IMR-90 (cell line): ENCODE measurements around the gene RTRAF. TPM values are rescaled to one million over a fixed set of nuclear protein-coding genes. Genes with fewer than 3 reads are reported as not detected.
A peak's percentile ranks its signal among the peaks of the same experiment; 100 is the strongest.

Experiments
- ATAC-seq: fragments of 200-7000 bp; cut with Tn5 transposase; 2 replicates; pipeline ENCODE4 v1.9.1; 2020; ENCODE audit warnings: low read depth, mild to moderate bottlenecking, moderate library complexity
- BruUV-seq: library from RNA; stranded (reverse); fragments of 400-500 nt; replicated peaks from 2 replicates; lab custom pipeline; 2021; lab: Mats Ljungman, UMichigan
- CTCF ChIA-PET: fragments of 300-600 bp; formaldehyde crosslinking; extraction: SDS; loops from one replicate; lab custom pipeline; 2021; ENCODE audit warnings: antibody characterized with exemption; lab: Yijun Ruan, JAX
- POLR2A ChIA-PET: fragments of 300-600 bp; sonication (Branson Sonifier 250); formaldehyde crosslinking; loops from one replicate; lab custom pipeline; 2022; ENCODE audit warnings: antibody characterized with exemption; ENCODE audit not compliant: unreplicated experiment; lab: Charles Lee
- DNase-seq: peaks from one replicate; pipeline ENCODE4 v3.0.0; 2013
- H2AFZ ChIP-seq: replicated peaks from 2 replicates; pipeline ENCODE3; 2013; ENCODE audit warnings: low read length, mild to moderate bottlenecking; ENCODE audit not compliant: poor library complexity
- H2AK5ac ChIP-seq: 2 replicates; pipeline ENCODE4 v1.6.1; 2013; ENCODE audit warnings: low read depth, low read length, inconsistent platforms
- H2AK9ac ChIP-seq: replicated peaks from 2 replicates; pipeline ENCODE3; 2013; ENCODE audit warnings: mild to moderate bottlenecking, low read depth, low read length, moderate library complexity; ENCODE audit not compliant: poor library complexity
- H2BK120ac ChIP-seq: 2 replicates; pipeline ENCODE4 v1.6.1; 2013; ENCODE audit warnings: low read depth, low read length, inconsistent platforms
- H2BK15ac ChIP-seq: 3 replicates; pipeline ENCODE4 v1.6.1; 2013; ENCODE audit warnings: low read depth, low read length, inconsistent platforms
- H2BK20ac ChIP-seq: 2 replicates; pipeline ENCODE4 v1.6.1; 2013; ENCODE audit warnings: low read depth, mild to moderate bottlenecking, inconsistent platforms, low read length, moderate library complexity
- H2BK5ac ChIP-seq: 2 replicates; pipeline ENCODE4 v1.6.1; 2013; ENCODE audit warnings: mild to moderate bottlenecking, low read depth, low read length, inconsistent platforms; ENCODE audit not compliant: poor library complexity, severe bottlenecking
- H3K14ac ChIP-seq: replicated peaks from 2 replicates; pipeline ENCODE4 v1.6.1; 2013; ENCODE audit warnings: low read depth, low read length, inconsistent platforms
- H3K18ac ChIP-seq: 2 replicates; pipeline ENCODE4 v1.6.1; 2013; ENCODE audit warnings: low read depth, low read length, control low read depth
- H3K23ac ChIP-seq: 2 replicates; pipeline ENCODE4 v1.6.1; 2013; ENCODE audit warnings: low read depth, low read length, inconsistent platforms
- H3K27ac ChIP-seq: 2 replicates; pipeline ENCODE4 v1.5.1; 2013; ENCODE audit warnings: mild to moderate bottlenecking, control low read depth, low read length; ENCODE audit not compliant: insufficient read depth
- H3K27me3 ChIP-seq: 2 replicates; pipeline ENCODE4 v1.6.1; 2013; ENCODE audit warnings: low read length; ENCODE audit not compliant: control insufficient read depth, insufficient read depth
- H3K36me3 ChIP-seq: 2 replicates; pipeline ENCODE4 v1.6.1; 2013; ENCODE audit warnings: low read length, mixed read lengths; ENCODE audit not compliant: control insufficient read depth, insufficient read depth
- H3K4ac ChIP-seq: 2 replicates; pipeline ENCODE4 v1.6.1; 2013; ENCODE audit warnings: low read depth, low read length, inconsistent platforms
- H3K4me1 ChIP-seq: 2 replicates; pipeline ENCODE4 v1.6.1; 2013; ENCODE audit warnings: low read length, mixed read lengths; ENCODE audit not compliant: control insufficient read depth, insufficient read depth
- H3K4me2 ChIP-seq: 2 replicates; pipeline ENCODE4 v1.6.1; 2013; ENCODE audit warnings: low read depth, mild to moderate bottlenecking, control low read depth, low read length, moderate library complexity
- H3K4me3 ChIP-seq: 2 replicates; pipeline ENCODE4 v1.5.1; 2013; ENCODE audit warnings: low read depth, mild to moderate bottlenecking, control low read depth, low read length, moderate library complexity; ENCODE audit not compliant: insufficient read depth
- H3K56ac ChIP-seq: 2 replicates; pipeline ENCODE4 v1.6.1; 2013; ENCODE audit warnings: low read length, inconsistent platforms; ENCODE audit not compliant: insufficient read depth; ENCODE audit errors: extremely low read depth
- H3K79me1 ChIP-seq, 2 experiments: 2 replicates each; pipeline ENCODE4 v1.6.1; 2013; ENCODE audit warnings: low read length in 2 of 2, inconsistent platforms in 1 of 2, low read depth in 1 of 2
- H3K9ac ChIP-seq: 2 replicates; pipeline ENCODE4 v1.6.1; 2013; ENCODE audit warnings: low read depth, low read length, control low read depth
- H3K9me1 ChIP-seq: 2 replicates; pipeline ENCODE4 v1.6.1; 2013; ENCODE audit warnings: low read length, inconsistent platforms; ENCODE audit not compliant: insufficient read depth
- H3K9me3 ChIP-seq: 2 replicates; pipeline ENCODE4 v1.6.1; 2013; ENCODE audit warnings: low read length; ENCODE audit not compliant: control insufficient read depth, insufficient read depth
- H4K20me1 ChIP-seq: 2 replicates; pipeline ENCODE4 v1.6.1; 2013; ENCODE audit warnings: low read length, inconsistent platforms; ENCODE audit not compliant: insufficient read depth
- H4K5ac ChIP-seq: 2 replicates; pipeline ENCODE4 v1.6.1; 2013; ENCODE audit warnings: mild to moderate bottlenecking, low read depth, low read length, control low read depth
- H4K8ac ChIP-seq, 2 experiments: 2 replicates each; pipeline ENCODE4 v1.6.1; 2013; ENCODE audit warnings: low read depth in 2 of 2, low read length in 2 of 2, control low read depth in 1 of 2, inconsistent platforms in 1 of 2
- H4K91ac ChIP-seq: 2 replicates; pipeline ENCODE4 v1.6.1; 2013; ENCODE audit warnings: low read depth, low read length, inconsistent platforms; ENCODE audit not compliant: insufficient read depth
- BHLHE40 ChIP-seq: fragments of 150-350 bp; IDR thresholded peaks from 2 replicates; pipeline ENCODE4 v1.6.1; 2016; ENCODE audit warnings: mild to moderate bottlenecking, low read depth, low read length
- CEBPB ChIP-seq: IDR thresholded peaks from 2 replicates; pipeline ENCODE4 v1.6.1; 2012; ENCODE audit warnings: low read depth, low read length, improper control_type of control experiment
- CHD1 ChIP-seq: IDR thresholded peaks from 2 replicates; pipeline ENCODE4 v1.6.1; 2012; ENCODE audit warnings: low read depth, low read length, improper control_type of control experiment
- FOS ChIP-seq: fragments of 150-350 bp; IDR thresholded peaks from 2 replicates; pipeline ENCODE4 v1.6.1; 2016; ENCODE audit warnings: low read depth, low read length
- MAFK ChIP-seq: IDR thresholded peaks from 2 replicates; pipeline ENCODE4 v1.6.1; 2012; ENCODE audit warnings: low read depth, low read length, improper control_type of control experiment
- MAZ ChIP-seq: IDR thresholded peaks from 2 replicates; pipeline ENCODE4 v1.6.1; 2012; ENCODE audit warnings: low read depth, mild to moderate bottlenecking, low read length, improper control_type of control experiment, moderate library complexity, borderline replicate concordance
- MXI1 ChIP-seq: IDR thresholded peaks from 2 replicates; pipeline ENCODE4 v1.6.1; 2012; ENCODE audit warnings: low read depth, mild to moderate bottlenecking, low read length, moderate library complexity, borderline replicate concordance
- NFE2L2 ChIP-seq: fragments of 150-350 bp; IDR thresholded peaks from 2 replicates; pipeline ENCODE4 v1.6.1; 2016; ENCODE audit warnings: low read depth, mild to moderate bottlenecking, low read length
- POLR2A ChIP-seq: IDR thresholded peaks from 2 replicates; pipeline ENCODE4 v1.6.1; 2012; ENCODE audit warnings: mild to moderate bottlenecking, low read depth, low read length
- RAD21 ChIP-seq: IDR thresholded peaks from 2 replicates; pipeline ENCODE4 v1.6.1; 2012; ENCODE audit warnings: low read length, improper control_type of control experiment
- RCOR1 ChIP-seq: IDR thresholded peaks from 2 replicates; pipeline ENCODE4 v1.6.1; 2012; ENCODE audit warnings: mild to moderate bottlenecking, low read length, improper control_type of control experiment; ENCODE audit not compliant: insufficient replicate concordance
- RFX5 ChIP-seq: IDR thresholded peaks from 2 replicates; pipeline ENCODE4 v1.8.0; 2012; ENCODE audit warnings: low read depth, mild to moderate bottlenecking, low read length, moderate library complexity
- SMC3 ChIP-seq: fragments of 150-350 bp; IDR thresholded peaks from 2 replicates; pipeline ENCODE4 v1.6.1; 2016; ENCODE audit warnings: low read depth, mild to moderate bottlenecking, antibody characterized with exemption, low read length, moderate library complexity
- WGBS, 2 experiments: methylation state at CpG; one replicate each; pipeline versions ENCODE4 v1.1.5 to v1.1.7; 2013; ENCODE audit warnings: missing lambda C conversion rate in 2 of 2; ENCODE audit not compliant: insufficient read length in 1 of 2; ENCODE audit errors: extremely low coverage in 2 of 2; 5-methylcytosine and 5-hydroxymethylcytosine counted together
- dilution Hi-C: fragments of 300-500 bp; cut with HindIII; formaldehyde crosslinking; loops from one replicate; pipeline ENCODE4 v1.14.3; 2018; ENCODE audit warnings: low sequenced_read_pairs; ENCODE audit not compliant: unreplicated experiment
- in situ Hi-C: fragments of 300-500 bp; cut with MboI; formaldehyde crosslinking; loops from 3 replicates; pipeline ENCODE4 v1.14.3; 2019; ENCODE audit warnings: low sequenced_read_pairs, inconsistent platforms, mixed read lengths
- intact Hi-C: fragments of 100-400 bp; cut with micrococcal nuclease; formaldehyde crosslinking; loops from 2 replicates; pipeline ENCODE4 v1.10.0; 2022
- polyA plus RNA-seq, 3 experiments: library from polyadenylated mRNA; depleted of rRNA; stranded (reverse); fragments of >200 nt; gene quantifications; 2 replicates each; pipeline ENCODE4 v1.2.3, GENCODE V29; 2012; ENCODE audit warnings: low replicate concordance in 1 of 3
- total RNA-seq: library from RNA; depleted of rRNA; stranded (reverse); fragments of >200 nt; gene quantifications from 2 replicates; pipeline ENCODE4 v1.2.3, GENCODE V29; 2012
- TF ChIP-seq, protein P1 (sequence below): conservative IDR thresholded peaks from 2 replicates; pipeline ENCODE4 v1.5.1; 2012; ENCODE audit warnings: mild to moderate bottlenecking, low read depth, low read length, improper control_type of control experiment
- TF ChIP-seq, protein P2 (sequence below): fragments of 150-350 bp; IDR thresholded peaks from 2 replicates; pipeline ENCODE4 v1.6.1; 2017; ENCODE audit warnings: mild to moderate bottlenecking, antibody characterized with exemption, low read length, low read depth
- TF ChIP-seq, protein P3 (sequence below): fragments of 150-350 bp; IDR thresholded peaks from 2 replicates; pipeline ENCODE4 v1.6.1; 2016; ENCODE audit warnings: low read depth, mild to moderate bottlenecking, low read length, moderate library complexity, borderline replicate concordance

RTRAF gene
- total and polyA plus RNA-seq, 2 of the 4 experiments (the other 2 are of a cell fraction) = 53.2 to 102 TPM

DNA sequence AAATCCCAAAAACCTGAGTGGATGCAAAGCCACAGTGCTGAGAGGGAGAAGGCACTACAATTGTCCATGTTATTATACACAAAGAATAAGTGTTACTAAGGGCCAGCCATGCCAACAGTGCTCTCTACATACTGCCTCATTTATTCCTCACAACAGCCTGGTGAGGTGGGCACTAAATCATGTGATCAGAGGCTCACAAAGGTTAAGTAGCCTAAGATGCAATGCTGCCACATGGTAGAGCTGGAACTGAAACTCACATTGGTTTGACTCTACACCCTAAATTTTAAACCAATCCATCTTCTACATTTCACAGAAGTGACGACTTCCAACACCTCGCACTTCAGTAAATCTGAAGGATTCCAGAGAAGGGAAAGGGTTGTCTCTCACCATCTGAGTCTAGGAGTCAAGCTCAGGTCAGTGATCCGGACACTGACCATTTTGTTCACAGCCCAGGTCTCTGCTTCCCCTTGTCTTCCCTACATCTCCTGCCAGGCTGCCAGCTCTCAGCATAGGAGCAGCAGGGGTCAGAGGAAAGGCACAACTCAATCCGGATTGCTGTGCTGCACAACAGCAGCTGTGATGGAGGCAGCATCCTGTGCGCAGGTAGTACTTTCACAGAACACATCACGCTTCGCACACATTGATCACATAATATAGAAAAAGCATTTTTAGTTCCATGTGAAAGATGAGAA is 49.9 kb downstream of the RTRAF start:
- H2BK20ac ChIP-seq = no peak overlapping the region
- H4K5ac ChIP-seq = no peak overlapping the region
- no peak overlapping the region for H2AK5ac ChIP-seq
- peaks cover 12% of the 10 kb centered on the region for H3K4me1 ChIP-seq
- no peak for ATAC-seq
- H3K27ac ChIP-seq = no peak overlapping the region
- H4K20me1 ChIP-seq = no peaks in the 10 kb centered on the region
- WGBS, 2 experiments = no CpG with 5 or more reads among the region's 7 CpGs
- no peak overlapping the region for H2AK9ac ChIP-seq
- POLR2A ChIA-PET = no interaction called here
- BruUV-seq = no TSS peak
- H3K14ac ChIP-seq = no peak overlapping the region
- H3K4me2 ChIP-seq = no peak overlapping the region
- no peaks in the 10 kb centered on the region for H3K27me3 ChIP-seq
- H3K23ac ChIP-seq = 0 out of 2 replicates have a peak overlapping the region, but pooled peaks have one; percentile 8
- in situ Hi-C loops (no loop called here), dilution Hi-C loops (no loop called here), intact Hi-C loops (no loop called here)
- no peak overlapping the region for H3K9ac ChIP-seq
- no peak for TF ChIP-seq RFX5
- no peak for TF ChIP-seq MAFK
- TF ChIP-seq RAD21 = no peak
- no peak for TF ChIP-seq MXI1
- no peak for TF ChIP-seq MAZ
- no peak for TF ChIP-seq NFE2L2
- no peak for TF ChIP-seq CEBPB
- TF ChIP-seq POLR2A = no peak
- no peak for TF ChIP-seq SMC3
- TF ChIP-seq, protein P1, sequence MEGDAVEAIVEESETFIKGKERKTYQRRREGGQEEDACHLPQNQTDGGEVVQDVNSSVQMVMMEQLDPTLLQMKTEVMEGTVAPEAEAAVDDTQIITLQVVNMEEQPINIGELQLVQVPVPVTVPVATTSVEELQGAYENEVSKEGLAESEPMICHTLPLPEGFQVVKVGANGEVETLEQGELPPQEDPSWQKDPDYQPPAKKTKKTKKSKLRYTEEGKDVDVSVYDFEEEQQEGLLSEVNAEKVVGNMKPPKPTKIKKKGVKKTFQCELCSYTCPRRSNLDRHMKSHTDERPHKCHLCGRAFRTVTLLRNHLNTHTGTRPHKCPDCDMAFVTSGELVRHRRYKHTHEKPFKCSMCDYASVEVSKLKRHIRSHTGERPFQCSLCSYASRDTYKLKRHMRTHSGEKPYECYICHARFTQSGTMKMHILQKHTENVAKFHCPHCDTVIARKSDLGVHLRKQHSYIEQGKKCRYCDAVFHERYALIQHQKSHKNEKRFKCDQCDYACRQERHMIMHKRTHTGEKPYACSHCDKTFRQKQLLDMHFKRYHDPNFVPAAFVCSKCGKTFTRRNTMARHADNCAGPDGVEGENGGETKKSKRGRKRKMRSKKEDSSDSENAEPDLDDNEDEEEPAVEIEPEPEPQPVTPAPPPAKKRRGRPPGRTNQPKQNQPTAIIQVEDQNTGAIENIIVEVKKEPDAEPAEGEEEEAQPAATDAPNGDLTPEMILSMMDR = no peak
- TF ChIP-seq, protein P2, sequence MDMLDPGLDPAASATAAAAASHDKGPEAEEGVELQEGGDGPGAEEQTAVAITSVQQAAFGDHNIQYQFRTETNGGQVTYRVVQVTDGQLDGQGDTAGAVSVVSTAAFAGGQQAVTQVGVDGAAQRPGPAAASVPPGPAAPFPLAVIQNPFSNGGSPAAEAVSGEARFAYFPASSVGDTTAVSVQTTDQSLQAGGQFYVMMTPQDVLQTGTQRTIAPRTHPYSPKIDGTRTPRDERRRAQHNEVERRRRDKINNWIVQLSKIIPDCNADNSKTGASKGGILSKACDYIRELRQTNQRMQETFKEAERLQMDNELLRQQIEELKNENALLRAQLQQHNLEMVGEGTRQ = no peak
- no peak for TF ChIP-seq RCOR1
- TF ChIP-seq, protein P3, sequence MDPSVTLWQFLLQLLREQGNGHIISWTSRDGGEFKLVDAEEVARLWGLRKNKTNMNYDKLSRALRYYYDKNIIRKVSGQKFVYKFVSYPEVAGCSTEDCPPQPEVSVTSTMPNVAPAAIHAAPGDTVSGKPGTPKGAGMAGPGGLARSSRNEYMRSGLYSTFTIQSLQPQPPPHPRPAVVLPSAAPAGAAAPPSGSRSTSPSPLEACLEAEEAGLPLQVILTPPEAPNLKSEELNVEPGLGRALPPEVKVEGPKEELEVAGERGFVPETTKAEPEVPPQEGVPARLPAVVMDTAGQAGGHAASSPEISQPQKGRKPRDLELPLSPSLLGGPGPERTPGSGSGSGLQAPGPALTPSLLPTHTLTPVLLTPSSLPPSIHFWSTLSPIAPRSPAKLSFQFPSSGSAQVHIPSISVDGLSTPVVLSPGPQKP = no peak
- no peak for TF ChIP-seq FOS
- no peak for TF ChIP-seq CHD1
- TF ChIP-seq BHLHE40 = no peak
- no peak overlapping the region for H3K18ac ChIP-seq
- H3K79me1 ChIP-seq = peaks cover 51 to 77% of the 10 kb centered on the region in 2 experiments
- H2BK120ac ChIP-seq = no peak overlapping the region
- H3K4me3 ChIP-seq = no peak overlapping the region
- no peak for DNase-seq
- H3K36me3 ChIP-seq = peaks cover 66% of the 10 kb centered on the region
- H2BK15ac ChIP-seq = no peak overlapping the region
- no peaks in the 10 kb centered on the region for H3K9me3 ChIP-seq
- peaks cover 23% of the 10 kb centered on the region; the same call in 1 of the 2 replicates for H3K9me1 ChIP-seq
- H2AFZ ChIP-seq = no peak overlapping the region
- H3K4ac ChIP-seq = no peak overlapping the region
- no peak overlapping the region for H3K56ac ChIP-seq
- CTCF ChIA-PET = no interaction called here
- H4K8ac ChIP-seq = no peak overlapping the region
- H4K91ac ChIP-seq = no peak overlapping the region
- no peak overlapping the region for H2BK5ac ChIP-seq
